Left ventricle myocardium inferior (tissue), 1 donor: ENCODE measurements around the gene OR4E2. TPM values are rescaled to one million over a fixed set of nuclear protein-coding genes. Genes with fewer than 3 reads are reported as not detected.

Experiments used
- DNase-seq: peaks from one replicate; pipeline ENCODE4 v3.0.0-alpha.2; 2020
- H3K27ac ChIP-seq: fragments of 200-600 bp; replicated peaks from 2 replicates; pipeline ENCODE4 v1.8.0; 2021
- H3K27me3 ChIP-seq: fragments of 200-600 bp; 2 replicates; pipeline ENCODE4 v1.8.0; 2021; ENCODE audit warnings: low read depth
- H3K36me3 ChIP-seq: fragments of 200-600 bp; 2 replicates; pipeline ENCODE4 v1.8.0; 2021
- H3K4me1 ChIP-seq: fragments of 200-600 bp; 2 replicates; pipeline ENCODE4 v1.8.0; 2021
- H3K4me3 ChIP-seq: fragments of 200-600 bp; 2 replicates; pipeline ENCODE4 v1.8.0; 2021; ENCODE audit warnings: mild to moderate bottlenecking, moderate library complexity
- H3K9me3 ChIP-seq: fragments of 200-600 bp; replicated peaks from 2 replicates; pipeline ENCODE4 v1.8.0; 2021
- intact Hi-C: fragments of 100-400 bp; cut with micrococcal nuclease; formaldehyde crosslinking; loops from one replicate; pipeline ENCODE4 v1.11.0; 2022
- total RNA-seq: library from RNA; stranded (reverse); fragmentation: NEBNext Ultra II Directional; extraction: Animal tissue kit (Norgen Biotek cat#: 25700); gene quantifications from one replicate; pipeline ENCODE4 v1.2.1, GENCODE V29; 2021
- TF ChIP-seq, protein P1 (sequence below): fragments of 200-600 bp; IDR thresholded peaks from 2 replicates; pipeline ENCODE4 v1.8.0; 2021; ENCODE audit warnings: antibody characterized with exemption, mild to moderate bottlenecking, borderline replicate concordance
- donor health status: DM: no; HTN: yes; CAD: no; lungs with severe emphysema.

Gene OR4E2
- total RNA-seq, 1 donor from 2014 or later = not detected

- no peak for DNase-seq
- Histone ChIP-seq H3K4me3 (no peak overlapping the region), H3K9me3 (peaks cover 23% of the 10 kb centered on the region), H3K27ac (no peak overlapping the region), H3K27me3 (no peaks in the 10 kb centered on the region), H3K36me3 (no peaks in the 10 kb centered on the region), H3K4me1 (no peaks in the 10 kb centered on the region)
- intact Hi-C loops = no loop called here
- TF ChIP-seq, protein P1, sequence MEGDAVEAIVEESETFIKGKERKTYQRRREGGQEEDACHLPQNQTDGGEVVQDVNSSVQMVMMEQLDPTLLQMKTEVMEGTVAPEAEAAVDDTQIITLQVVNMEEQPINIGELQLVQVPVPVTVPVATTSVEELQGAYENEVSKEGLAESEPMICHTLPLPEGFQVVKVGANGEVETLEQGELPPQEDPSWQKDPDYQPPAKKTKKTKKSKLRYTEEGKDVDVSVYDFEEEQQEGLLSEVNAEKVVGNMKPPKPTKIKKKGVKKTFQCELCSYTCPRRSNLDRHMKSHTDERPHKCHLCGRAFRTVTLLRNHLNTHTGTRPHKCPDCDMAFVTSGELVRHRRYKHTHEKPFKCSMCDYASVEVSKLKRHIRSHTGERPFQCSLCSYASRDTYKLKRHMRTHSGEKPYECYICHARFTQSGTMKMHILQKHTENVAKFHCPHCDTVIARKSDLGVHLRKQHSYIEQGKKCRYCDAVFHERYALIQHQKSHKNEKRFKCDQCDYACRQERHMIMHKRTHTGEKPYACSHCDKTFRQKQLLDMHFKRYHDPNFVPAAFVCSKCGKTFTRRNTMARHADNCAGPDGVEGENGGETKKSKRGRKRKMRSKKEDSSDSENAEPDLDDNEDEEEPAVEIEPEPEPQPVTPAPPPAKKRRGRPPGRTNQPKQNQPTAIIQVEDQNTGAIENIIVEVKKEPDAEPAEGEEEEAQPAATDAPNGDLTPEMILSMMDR = no peak
These were observed 50.0 kb downstream of the OR4E2 start for GRCh38 chr14:21703357-21704326.

- no peak for DNase-seq
- no peaks in the 10 kb centered on the region for H3K27me3 ChIP-seq
- H3K36me3 ChIP-seq = no peaks in the 10 kb centered on the region
- peaks cover 23% of the 10 kb centered on the region for H3K9me3 ChIP-seq
- intact Hi-C loops = no loop called here
- H3K27ac ChIP-seq = no peak overlapping the region
- no peak overlapping the region for H3K4me3 ChIP-seq
- no peaks in the 10 kb centered on the region for H3K4me1 ChIP-seq
- TF ChIP-seq, protein P1 = no peak
These were observed 50.7 kb downstream of the OR4E2 start for GRCh38 chr14:21704338-21704737.

DNA sequence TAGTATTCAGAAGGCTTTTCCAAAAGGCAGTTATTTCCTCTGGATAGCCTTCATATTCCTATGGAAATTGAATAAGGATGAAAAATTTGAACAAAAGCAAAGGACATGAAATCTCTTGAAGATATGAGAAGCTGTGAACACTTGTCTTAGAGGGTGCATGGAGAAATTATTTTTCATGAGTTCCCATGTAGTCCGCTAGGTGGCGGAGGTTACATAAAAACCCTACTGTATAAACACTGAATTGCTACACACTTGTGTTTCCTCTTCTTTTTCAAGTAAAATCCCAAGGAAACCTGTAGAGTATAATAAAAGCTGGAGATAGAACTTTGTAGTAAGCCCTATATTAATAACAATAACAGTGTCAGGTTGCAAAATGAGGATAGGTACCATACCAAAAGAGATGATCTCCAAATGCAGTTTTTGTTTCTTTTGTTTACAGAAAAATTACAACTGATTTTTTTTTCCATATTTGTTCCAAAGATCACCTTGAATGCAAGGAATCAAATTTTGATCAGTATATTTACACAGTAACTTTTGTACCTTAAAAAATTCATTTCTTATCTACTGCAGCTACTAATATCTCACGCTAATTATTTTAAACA lies 57.8 kb downstream of the OR4E2 start:
- Histone ChIP-seq H3K4me1 (no peaks in the 10 kb centered on the region), H3K4me3 (no peak overlapping the region), H3K9me3 (peaks cover 12% of the 10 kb centered on the region), H3K36me3 (no peaks in the 10 kb centered on the region), H3K27me3 (peaks cover 16% of the 10 kb centered on the region), H3K27ac (no peak overlapping the region)
- intact Hi-C loops = no loop called here
- TF ChIP-seq, protein P1 = peak; percentile 80
- DNase-seq = no peak

DNA sequence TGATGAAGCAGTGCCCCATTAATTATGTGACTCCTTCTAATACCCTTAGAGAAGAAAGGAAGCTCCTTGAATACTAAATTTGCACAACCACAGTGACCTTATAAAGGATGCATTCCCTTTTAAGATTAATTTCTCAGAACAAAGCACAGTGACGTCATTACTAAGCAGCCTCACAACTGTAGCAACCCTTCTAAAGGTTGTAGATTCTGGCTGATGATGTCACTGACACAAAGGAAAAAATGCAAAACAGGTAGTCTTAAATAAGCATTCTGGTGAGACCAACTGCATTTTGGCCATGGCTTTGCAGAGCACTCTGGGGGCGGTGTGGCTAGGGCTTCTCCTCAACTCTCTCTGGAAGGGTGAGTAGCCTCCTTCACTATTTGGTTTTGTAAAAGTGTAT lies 58.4 kb downstream of the OR4E2 start:
- TF ChIP-seq, protein P1 = no peak
- no peaks in the 10 kb centered on the region for H3K4me1 ChIP-seq
- no peak for DNase-seq
- H3K27me3 ChIP-seq = peaks cover 22% of the 10 kb centered on the region
- intact Hi-C loops = no loop called here
- no peak overlapping the region for H3K27ac ChIP-seq
- peaks cover 7% of the 10 kb centered on the region for H3K9me3 ChIP-seq
- H3K36me3 ChIP-seq = no peaks in the 10 kb centered on the region
- no peak overlapping the region for H3K4me3 ChIP-seq

DNA sequence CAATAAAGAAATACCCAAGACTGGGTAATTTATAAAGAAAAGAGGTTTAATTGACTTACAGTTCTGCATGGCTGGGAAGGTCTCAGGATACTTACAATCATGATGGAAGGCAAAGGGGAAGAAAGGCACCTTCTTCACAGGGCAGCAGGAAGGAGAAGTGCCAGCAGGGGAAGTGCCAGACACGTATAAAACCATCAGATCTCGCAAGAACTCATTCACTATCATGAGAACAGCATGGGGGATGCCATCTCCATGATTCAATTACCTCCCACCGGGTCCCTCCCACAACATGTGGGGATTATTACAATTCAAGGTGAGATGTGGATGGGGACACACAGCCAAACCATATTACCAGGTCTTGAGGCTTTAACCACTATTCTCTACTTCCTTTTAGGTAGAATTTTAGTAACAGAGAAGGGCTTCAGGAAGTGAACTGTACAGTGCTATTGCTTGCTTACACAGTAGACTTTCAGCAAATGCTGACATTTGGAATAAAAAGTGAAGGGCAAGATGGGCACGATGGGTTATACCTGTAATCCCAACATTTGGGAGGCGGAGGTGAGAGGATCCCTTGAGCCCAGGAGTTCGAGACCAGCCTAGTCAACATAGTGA lies 60.8 kb downstream of the OR4E2 start:
- Histone ChIP-seq H3K9me3 (no peaks in the 10 kb centered on the region), H3K36me3 (no peaks in the 10 kb centered on the region), H3K4me1 (no peaks in the 10 kb centered on the region), H3K27me3 (peaks cover 28% of the 10 kb centered on the region), H3K4me3 (no peak overlapping the region), H3K27ac (no peak overlapping the region)
- no peak for DNase-seq
- intact Hi-C loops = no loop called here
- TF ChIP-seq, protein P1 = no peak

Other genes starting within 250 kb of the OR4E2 start
- gene CHD8, start 197.7 kb upstream of the OR4E2 start, total RNA-seq = 27.9 TPM
- gene RAB2B, start 176.9 kb upstream of the OR4E2 start, total RNA-seq = 15.5 TPM
- 84.8 TPM for gene TOX4, start 176.6 kb upstream of the OR4E2 start, total RNA-seq
- 26.6 TPM for gene METTL3, start 142.5 kb upstream of the OR4E2 start, total RNA-seq
- 3.4 TPM for gene SALL2, start 127.5 kb upstream of the OR4E2 start, total RNA-seq
- gene OR10G3, start 73.8 kb upstream of the OR4E2 start, total RNA-seq = not detected
- gene OR10G2, start 18.9 kb upstream of the OR4E2 start, total RNA-seq = not detected
- not detected for gene OR4E1, start 20.0 kb downstream of the OR4E2 start, total RNA-seq